Common myeloid progenitor, CD34-positive (primary cell): ENCODE measurements around the gene VPS4A.
A peak's percentile ranks its signal among the peaks of the same experiment; 100 is the strongest.

Experiments used
- CTCF ChIA-PET: fragments of 350-600 bp; sonication (Branson Sonifier 250); formaldehyde crosslinking; loops from one replicate; lab custom pipeline; 2021; ENCODE audit warnings: antibody characterized with exemption; lab: Charles Lee
- POLR2A ChIA-PET: fragments of 350-600 bp; sonication (Branson Sonifier 250); formaldehyde crosslinking; loops from one replicate; lab custom pipeline; 2021; ENCODE audit warnings: antibody characterized with exemption; lab: Charles Lee
- DNase-seq, 3 donors: peaks; one replicate each; pipeline versions ENCODE4 v3.0.0 to v3.0.0-alpha.2; 2013
- H3K27ac ChIP-seq, 2 experiments: 1 replicate in 1 of 2; 2 replicates in 1 of 2; pipeline ENCODE4 v1.7.0; 2013; ENCODE audit warnings: inconsistent platforms in 2 of 2, low read length in 2 of 2, mild to moderate bottlenecking in 2 of 2, low read depth in 1 of 2, moderate library complexity in 1 of 2; ENCODE audit not compliant: severe bottlenecking in 2 of 2, insufficient read depth in 1 of 2, poor library complexity in 1 of 2
- H3K27me3 ChIP-seq, 5 experiments: replicated peaks in 2 of 5; 1 replicate in 3 of 5; 2 replicates in 2 of 5; pipeline versions ENCODE4 v1.6.1 to v1.7.0; 2013; ENCODE audit warnings: low read length in 4 of 5, mild to moderate bottlenecking in 2 of 5, moderate library complexity in 2 of 5, inconsistent platforms in 1 of 5; ENCODE audit not compliant: insufficient read depth in 5 of 5, control insufficient read depth in 4 of 5
- H3K36me3 ChIP-seq, 4 experiments: 1 replicate in 2 of 4; 2 replicates in 2 of 4; pipeline versions ENCODE4 v1.6.1 to v1.7.0; 2013; ENCODE audit warnings: low read length in 3 of 4, control low read depth in 1 of 4, mild to moderate bottlenecking in 1 of 4; ENCODE audit not compliant: control insufficient read depth in 4 of 4, insufficient read depth in 4 of 4
- H3K4me1 ChIP-seq, 4 experiments: 1 replicate in 3 of 4; 2 replicates in 1 of 4; pipeline versions ENCODE4 v1.6.1 to v1.7.1; 2013; ENCODE audit warnings: low read length in 3 of 4, mild to moderate bottlenecking in 3 of 4, control low read depth in 1 of 4, inconsistent platforms in 1 of 4, moderate library complexity in 1 of 4; ENCODE audit not compliant: control insufficient read depth in 4 of 4, insufficient read depth in 4 of 4; ENCODE audit errors: control extremely low read depth in 1 of 4
- H3K4me3 ChIP-seq, 7 experiments: 1 replicate in 4 of 7; 2 replicates in 3 of 7; pipeline versions ENCODE4 v1.5.1 to v1.7.0; 2013; ENCODE audit warnings: mild to moderate bottlenecking in 7 of 7, low read length in 6 of 7, moderate library complexity in 6 of 7, inconsistent platforms in 2 of 7, low read depth in 2 of 7, control low read depth in 1 of 7; ENCODE audit not compliant: insufficient read depth in 4 of 7, control insufficient read depth in 1 of 7; ENCODE audit errors: extremely low read depth in 1 of 7
- H3K9me3 ChIP-seq, 5 experiments: 1 replicate in 4 of 5; 2 replicates in 1 of 5; pipeline versions ENCODE4 v1.6.1 to v1.7.1; 2013; ENCODE audit warnings: low read length in 4 of 5, mild to moderate bottlenecking in 2 of 5, inconsistent platforms in 1 of 5, low read depth in 1 of 5, moderate library complexity in 1 of 5; ENCODE audit not compliant: control insufficient read depth in 4 of 5, insufficient read depth in 2 of 5; ENCODE audit errors: control extremely low read depth in 1 of 5
- WGBS: methylation state at CpG from one replicate; pipeline ENCODE4 v1.1.5; 2013; ENCODE audit not compliant: insufficient coverage; 5-methylcytosine and 5-hydroxymethylcytosine counted together

Gene VPS4A

GRCh38 chr16:69274699-69275235, 36.4 kb upstream of the VPS4A start:
- no peaks in the 10 kb centered on the region for H3K9me3 ChIP-seq
- no peak overlapping the region for H3K27ac ChIP-seq
- CTCF ChIA-PET: interaction anchor here (0.6 to 1.4 kb wide), 2 partner anchors 13 to 512 kb away, joined by 3 to 10 read pairs; no protein-coding TSS in a partner anchor
- no peaks in the 10 kb centered on the region for H3K27me3 ChIP-seq
- DNase-seq: no peak
- H3K4me1 ChIP-seq: peaks cover 0 to 11% (median 6%) of the 10 kb centered on the region in 4 experiments
- POLR2A ChIA-PET: interaction anchor here (0.5 to 0.7 kb wide), 2 partner anchors 28 to 82 kb away, joined by 3 to 4 read pairs; no protein-coding TSS in a partner anchor
- 84% methylated on average over 2 of the region's 4 CpGs for WGBS
- H3K36me3 ChIP-seq: no peaks in the 10 kb centered on the region
- no peak overlapping the region for H3K4me3 ChIP-seq

GRCh38 chr16:69276148-69277115, 34.7 kb upstream of the VPS4A start:
- DNase-seq: no peak
- Histone ChIP-seq H3K4me3 (no peak overlapping the region), H3K9me3 (no peaks in the 10 kb centered on the region), H3K27me3 (no peaks in the 10 kb centered on the region), H3K4me1 (no peaks in the 10 kb centered on the region), H3K36me3 (no peaks in the 10 kb centered on the region), H3K27ac (no peak overlapping the region)
- ChIA-PET CTCF (interaction anchor here (1.0 to 2.1 kb wide), 3 partner anchors 9 to 126 kb away, joined by 3 to 5 read pairs (median 3); no protein-coding TSS in a partner anchor), POLR2A (no interaction called here)
- no CpG with 5 or more reads among the region's 7 CpGs for WGBS

- H3K27ac ChIP-seq: no peak overlapping the region
- WGBS: no CpG with 5 or more reads among the region's 1 CpG
- no peaks in the 10 kb centered on the region for H3K36me3 ChIP-seq
- no peaks in the 10 kb centered on the region for H3K27me3 ChIP-seq
- H3K4me3 ChIP-seq: no peak overlapping the region
- ChIA-PET POLR2A (no interaction called here), CTCF (interaction anchor here (2.1 kb wide), 1 partner anchor 124 kb away, joined by 5 read pairs; no protein-coding TSS in a partner anchor)
- H3K4me1 ChIP-seq: no peaks in the 10 kb centered on the region
- H3K9me3 ChIP-seq: no peaks in the 10 kb centered on the region
- DNase-seq: no peak
Measured at GRCh38 chr16:69277413-69277812, 33.7 kb upstream of the VPS4A start.

GRCh38 chr16:69283851-69284250, 27.3 kb upstream of the VPS4A start:
- H3K4me1 ChIP-seq: no peaks in the 10 kb centered on the region
- no peaks in the 10 kb centered on the region for H3K36me3 ChIP-seq
- H3K4me3 ChIP-seq: no peak overlapping the region
- no peak for DNase-seq
- ChIA-PET CTCF (interaction anchor here (1.4 to 9.2 kb wide), 4 partner anchors 8 to 172 kb away, joined by 3 to 155 read pairs (median 4); no protein-coding TSS in a partner anchor), POLR2A (no interaction called here)
- 100% methylated on average over 2 of the region's 4 CpGs for WGBS
- H3K27me3 ChIP-seq: no peaks in the 10 kb centered on the region
- H3K27ac ChIP-seq: no peak overlapping the region
- no peaks in the 10 kb centered on the region for H3K9me3 ChIP-seq

GRCh38 chr16:69285240-69285639, 25.9 kb upstream of the VPS4A start:
- no peak overlapping the region for H3K27ac ChIP-seq
- no peaks in the 10 kb centered on the region for H3K4me1 ChIP-seq
- ChIA-PET POLR2A (no interaction called here), CTCF (interaction anchor here (0.7 to 9.2 kb wide), 15 partner anchors 9 to 336 kb away, joined by 3 to 155 read pairs (median 4); no protein-coding TSS in a partner anchor)
- H3K9me3 ChIP-seq: no peaks in the 10 kb centered on the region
- no peak overlapping the region for H3K4me3 ChIP-seq
- no CpG with 5 or more reads among the region's 4 CpGs for WGBS
- no peaks in the 10 kb centered on the region for H3K36me3 ChIP-seq
- H3K27me3 ChIP-seq: no peaks in the 10 kb centered on the region
- DNase-seq: no peak

GRCh38 chr16:69286941-69287713, 24.0 kb upstream of the VPS4A start:
- no peaks in the 10 kb centered on the region for H3K4me1 ChIP-seq
- no peak overlapping the region for H3K4me3 ChIP-seq
- H3K27me3 ChIP-seq: no peaks in the 10 kb centered on the region
- no peak overlapping the region for H3K27ac ChIP-seq
- peak; percentile 73 to 85 (median 79) for DNase-seq
- no peaks in the 10 kb centered on the region for H3K9me3 ChIP-seq
- WGBS: 85% methylated on average over 6 of the region's 13 CpGs
- H3K36me3 ChIP-seq: no peaks in the 10 kb centered on the region
- ChIA-PET CTCF (interaction anchor here (0.9 to 9.2 kb wide), 7 partner anchors 13 to 148 kb away, joined by 3 to 155 read pairs (median 9); no protein-coding TSS in a partner anchor), POLR2A (interaction anchor here (1.0 kb wide), 1 partner anchor 137 kb away, joined by 5 read pairs; no protein-coding TSS in a partner anchor)
